ENCODE results near the gene POPDC3. TPM values are rescaled to one million over a fixed set of nuclear protein-coding genes. Genes with fewer than 3 reads are reported as not detected.

The POPDC3 gene
- total RNA-seq, 1 donor from 2014 or later, result 8.2 TPM

- peaks cover 14% of the 10 kb centered on the region for H3K4me1 ChIP-seq
- peaks cover 17% of the 10 kb centered on the region for H3F3A ChIP-seq (ENCODE audit: low read depth)
- no peak overlapping the region for H3K4me2 ChIP-seq
- no peaks in the 10 kb centered on the region for H3K79me2 ChIP-seq (ENCODE audit: low read depth)
- H4K20me1 ChIP-seq (ENCODE audit: low read depth), result no peaks in the 10 kb centered on the region
- TF ChIP-seq EZH2phosphoT487 (IDR thresholded peaks at IDR 0.05) (no peak), EZH2 (IDR thresholded peaks at IDR 0.05) (no peak)
- TF ChIP-seq, protein P1, sequence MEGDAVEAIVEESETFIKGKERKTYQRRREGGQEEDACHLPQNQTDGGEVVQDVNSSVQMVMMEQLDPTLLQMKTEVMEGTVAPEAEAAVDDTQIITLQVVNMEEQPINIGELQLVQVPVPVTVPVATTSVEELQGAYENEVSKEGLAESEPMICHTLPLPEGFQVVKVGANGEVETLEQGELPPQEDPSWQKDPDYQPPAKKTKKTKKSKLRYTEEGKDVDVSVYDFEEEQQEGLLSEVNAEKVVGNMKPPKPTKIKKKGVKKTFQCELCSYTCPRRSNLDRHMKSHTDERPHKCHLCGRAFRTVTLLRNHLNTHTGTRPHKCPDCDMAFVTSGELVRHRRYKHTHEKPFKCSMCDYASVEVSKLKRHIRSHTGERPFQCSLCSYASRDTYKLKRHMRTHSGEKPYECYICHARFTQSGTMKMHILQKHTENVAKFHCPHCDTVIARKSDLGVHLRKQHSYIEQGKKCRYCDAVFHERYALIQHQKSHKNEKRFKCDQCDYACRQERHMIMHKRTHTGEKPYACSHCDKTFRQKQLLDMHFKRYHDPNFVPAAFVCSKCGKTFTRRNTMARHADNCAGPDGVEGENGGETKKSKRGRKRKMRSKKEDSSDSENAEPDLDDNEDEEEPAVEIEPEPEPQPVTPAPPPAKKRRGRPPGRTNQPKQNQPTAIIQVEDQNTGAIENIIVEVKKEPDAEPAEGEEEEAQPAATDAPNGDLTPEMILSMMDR (IDR thresholded peaks at IDR 0.05), result no peak
- no peaks in the 10 kb centered on the region for H3K9me3 ChIP-seq (ENCODE audit: low read depth)
- Mint-ChIP-seq H3K4me1 (peaks cover 2% of the 10 kb centered on the region), H3K27ac (no peak overlapping the region), H3K27me3 (ENCODE audit: insufficient read depth, low read depth) (peaks cover 17% of the 10 kb centered on the region), H3K36me3 (no peaks in the 10 kb centered on the region), H3K9me3 (no peaks in the 10 kb centered on the region), H3K4me3 (no peak overlapping the region)
- H2AFZ ChIP-seq (replicated peaks), result no peak overlapping the region
- no peak overlapping the region for H3K27ac ChIP-seq
- no peak for DNase-seq (ENCODE audit: low spot score)
- peaks cover 13% of the 10 kb centered on the region for H3K27me3 ChIP-seq
- no peaks in the 10 kb centered on the region for H3K36me3 ChIP-seq
- no peak overlapping the region for H3K4me3 ChIP-seq
- H3K9ac ChIP-seq, result no peak overlapping the region
Observed at GRCh38 chr6:105184921-105185320, 5.1 kb upstream of the POPDC3 start.

GRCh38 chr6:105181981-105182515 is 2.2 kb upstream of the POPDC3 start:
- H3K79me2 ChIP-seq (ENCODE audit: low read depth), result no peaks in the 10 kb centered on the region
- no peak overlapping the region for H3K27ac ChIP-seq
- no peak overlapping the region for H2AFZ ChIP-seq (replicated peaks)
- H3K9me3 ChIP-seq (ENCODE audit: low read depth), result no peaks in the 10 kb centered on the region
- H3K27me3 ChIP-seq, result peaks cover 37% of the 10 kb centered on the region
- H3K4me3 ChIP-seq, result no peak overlapping the region
- H3K4me3 Mint-ChIP-seq, result no peak overlapping the region
- DNase-seq (ENCODE audit: low spot score), result no peak
- TF ChIP-seq EZH2 (IDR thresholded peaks at IDR 0.05), result no peak
- TF ChIP-seq, protein P1 (IDR thresholded peaks at IDR 0.05), result no peak
- H4K20me1 ChIP-seq (ENCODE audit: low read depth), result no peaks in the 10 kb centered on the region
- peaks cover 14% of the 10 kb centered on the region for H3K4me1 ChIP-seq
- H3K9ac ChIP-seq, result no peak overlapping the region
- no peaks in the 10 kb centered on the region for H3K36me3 ChIP-seq
- no peaks in the 10 kb centered on the region for H3K36me3 Mint-ChIP-seq
- peaks cover 34% of the 10 kb centered on the region for H3F3A ChIP-seq (ENCODE audit: low read depth)
- H3K9me3 Mint-ChIP-seq, result no peaks in the 10 kb centered on the region
- H3K4me2 ChIP-seq, result peak overlapping the region; percentile 22
- H3K27me3 Mint-ChIP-seq (ENCODE audit: insufficient read depth, low read depth), result peaks cover 26% of the 10 kb centered on the region
- no peak overlapping the region for H3K27ac Mint-ChIP-seq
- peaks cover 2% of the 10 kb centered on the region for H3K4me1 Mint-ChIP-seq

DNA sequence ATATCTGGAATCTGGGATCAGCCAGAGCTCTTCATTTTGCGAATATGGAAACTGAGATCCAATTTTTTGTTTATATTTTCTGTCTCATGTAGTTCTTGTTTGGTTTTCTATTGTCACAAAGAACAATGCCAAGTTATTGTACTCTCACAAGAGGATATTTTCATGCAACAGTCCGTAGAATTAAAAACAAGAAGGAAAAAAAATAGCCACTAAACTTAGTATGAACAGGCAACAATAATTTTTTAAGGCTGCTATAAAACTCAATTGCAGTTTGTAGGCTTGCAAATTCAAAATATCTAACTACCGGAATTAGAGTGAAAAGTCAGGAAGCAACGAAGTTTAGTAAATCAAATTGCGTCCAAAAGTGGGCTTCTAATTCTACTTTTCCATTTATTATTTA is 1.2 kb downstream of the POPDC3 start:
- Histone ChIP-seq H3K4me1 (peaks cover 14% of the 10 kb centered on the region), H3K27ac (no peak overlapping the region), H3K4me3 (peak overlapping the region; percentile 75), H2AFZ (replicated peaks) (no peak overlapping the region), H3K9ac (no peak overlapping the region), H3K79me2 (ENCODE audit: low read depth) (no peaks in the 10 kb centered on the region), H3K27me3 (peaks cover 37% of the 10 kb centered on the region), H3K4me2 (peak overlapping the region; percentile 88), H3F3A (ENCODE audit: low read depth) (peaks cover 34% of the 10 kb centered on the region), H3K36me3 (no peaks in the 10 kb centered on the region), H4K20me1 (ENCODE audit: low read depth) (no peaks in the 10 kb centered on the region), H3K9me3 (ENCODE audit: low read depth) (no peaks in the 10 kb centered on the region)
- peak overlapping the region; percentile 82 for H3K4me3 Mint-ChIP-seq
- H3K27me3 Mint-ChIP-seq (ENCODE audit: insufficient read depth, low read depth), result peaks cover 22% of the 10 kb centered on the region
- H3K27ac Mint-ChIP-seq, result no peak overlapping the region
- no peaks in the 10 kb centered on the region for H3K9me3 Mint-ChIP-seq
- no peaks in the 10 kb centered on the region for H3K36me3 Mint-ChIP-seq
- TF ChIP-seq EZH2phosphoT487 (IDR thresholded peaks at IDR 0.05), result no peak
- TF ChIP-seq, protein P1 (IDR thresholded peaks at IDR 0.05), result no peak
- TF ChIP-seq EZH2 (IDR thresholded peaks at IDR 0.05), result no peak
- DNase-seq (ENCODE audit: low spot score), result no peak
- peaks cover 2% of the 10 kb centered on the region for H3K4me1 Mint-ChIP-seq

All from neural progenitor cell (in vitro differentiated cells).